HG03066 (cell line): ENCODE results near the gene FBXW12.
"Not testable (repeated sequence)": the region's sequence is repeated elsewhere in the genome, so short reads cannot be mapped to it uniquely, and the experiment has no call there.

Experiments
- ATAC-seq: cut with Tn5 transposase; IDR thresholded peaks from one replicate; pipeline ENCODE4 v1.9.1; 2021; ENCODE audit warnings: low read depth; ENCODE audit not compliant: unreplicated experiment

FBXW12 gene

GRCh38 chr3:48372377-48372770, 355 bp downstream of the FBXW12 start:
- no peak for ATAC-seq

- ATAC-seq, result no peak
Observed at GRCh38 chr3:48372862-48373435, 930 bp downstream of the FBXW12 start.

GRCh38 chr3:48387634-48388033, 15.6 kb downstream of the FBXW12 start:
- ATAC-seq, result no peak

DNA sequence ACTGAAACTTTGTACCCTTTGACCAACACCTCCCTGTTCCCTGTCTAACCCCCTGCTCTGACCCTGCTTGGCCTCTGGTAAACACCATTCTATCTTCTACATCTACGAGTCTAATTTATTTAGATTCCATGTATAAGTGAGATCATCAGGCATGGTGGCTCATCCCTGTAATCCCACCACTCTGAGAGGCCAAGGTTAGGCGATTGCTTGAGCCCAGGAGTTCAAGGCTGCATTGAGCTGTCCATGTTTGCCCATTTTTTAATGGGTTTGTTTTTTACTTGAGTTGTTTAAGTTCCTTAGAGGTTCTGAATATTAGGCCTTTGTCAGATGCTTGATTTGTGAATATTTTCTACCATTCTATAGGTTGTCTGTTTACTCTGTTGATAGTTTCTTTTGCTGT, 16.9 kb downstream of the FBXW12 start:
- no peak for ATAC-seq

DNA sequence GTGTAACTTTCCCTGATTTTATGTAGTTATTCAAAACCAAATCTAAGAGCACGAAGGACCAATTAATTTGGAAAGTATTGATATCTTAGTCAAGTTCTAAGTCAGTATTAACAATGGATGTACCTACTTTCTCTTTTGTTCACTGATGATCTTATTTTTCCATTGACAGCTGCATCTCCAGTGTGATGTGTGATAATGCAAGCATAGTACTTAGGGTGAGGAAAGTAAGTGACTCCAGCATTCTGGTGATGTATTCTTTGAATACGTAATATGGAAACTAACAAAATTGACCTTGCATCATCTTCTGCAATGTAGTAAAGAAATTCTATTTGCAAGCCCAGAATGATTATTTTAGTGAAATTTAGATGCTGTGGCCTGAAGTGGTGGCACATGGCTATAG, 22.4 kb downstream of the FBXW12 start:
- no peak for ATAC-seq

- no peak for ATAC-seq
Observed at GRCh38 chr3:48395714-48396113, 23.7 kb downstream of the FBXW12 start.

DNA sequence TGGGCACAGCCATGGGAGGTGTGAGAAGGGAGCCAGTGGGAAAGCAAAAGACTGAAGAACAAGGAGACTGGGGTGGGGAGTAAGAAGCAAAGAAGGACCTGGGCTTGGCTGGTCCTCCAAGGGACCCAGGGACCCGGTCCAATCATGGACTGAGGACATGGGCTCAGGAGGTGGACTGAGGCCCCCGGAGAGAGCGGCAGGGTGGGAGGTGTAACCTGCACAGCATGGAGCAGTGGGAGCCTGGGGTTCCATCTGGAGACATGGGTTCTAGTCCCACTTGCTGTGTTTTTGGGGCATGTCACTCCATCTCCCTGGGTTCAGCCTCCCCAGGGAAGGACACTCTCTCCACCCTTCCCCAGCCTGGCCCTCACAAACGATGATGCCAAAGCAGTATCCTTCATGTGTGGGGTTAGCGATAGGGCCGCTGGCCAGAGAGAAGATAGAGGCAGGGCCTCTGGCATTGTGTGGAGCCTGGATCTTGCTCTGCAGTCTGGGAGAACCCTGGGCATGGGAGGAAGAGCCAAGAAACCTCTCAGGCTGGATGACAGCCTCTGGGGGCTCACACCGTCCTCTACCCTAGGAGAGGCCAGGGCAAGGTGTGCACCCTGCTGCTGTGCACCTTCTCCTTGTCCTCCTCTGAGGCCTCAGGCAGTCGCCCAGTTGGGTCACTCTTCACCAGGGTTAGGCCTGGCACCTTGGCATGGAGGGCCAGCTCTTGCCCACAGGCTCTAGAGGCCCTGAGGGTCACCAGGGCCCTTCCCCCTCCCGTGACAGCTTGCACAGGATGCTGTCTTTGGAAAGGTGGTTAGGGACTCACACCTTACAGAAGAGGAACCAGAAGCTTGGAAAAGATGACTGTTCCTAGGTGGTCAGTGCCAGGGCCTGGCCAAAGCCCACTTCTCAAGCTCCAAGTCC, 26.0 kb downstream of the FBXW12 start:
- no peak for ATAC-seq

GRCh38 chr3:48398701-48399386, 26.8 kb downstream of the FBXW12 start:
- ATAC-seq, result no peak

DNA sequence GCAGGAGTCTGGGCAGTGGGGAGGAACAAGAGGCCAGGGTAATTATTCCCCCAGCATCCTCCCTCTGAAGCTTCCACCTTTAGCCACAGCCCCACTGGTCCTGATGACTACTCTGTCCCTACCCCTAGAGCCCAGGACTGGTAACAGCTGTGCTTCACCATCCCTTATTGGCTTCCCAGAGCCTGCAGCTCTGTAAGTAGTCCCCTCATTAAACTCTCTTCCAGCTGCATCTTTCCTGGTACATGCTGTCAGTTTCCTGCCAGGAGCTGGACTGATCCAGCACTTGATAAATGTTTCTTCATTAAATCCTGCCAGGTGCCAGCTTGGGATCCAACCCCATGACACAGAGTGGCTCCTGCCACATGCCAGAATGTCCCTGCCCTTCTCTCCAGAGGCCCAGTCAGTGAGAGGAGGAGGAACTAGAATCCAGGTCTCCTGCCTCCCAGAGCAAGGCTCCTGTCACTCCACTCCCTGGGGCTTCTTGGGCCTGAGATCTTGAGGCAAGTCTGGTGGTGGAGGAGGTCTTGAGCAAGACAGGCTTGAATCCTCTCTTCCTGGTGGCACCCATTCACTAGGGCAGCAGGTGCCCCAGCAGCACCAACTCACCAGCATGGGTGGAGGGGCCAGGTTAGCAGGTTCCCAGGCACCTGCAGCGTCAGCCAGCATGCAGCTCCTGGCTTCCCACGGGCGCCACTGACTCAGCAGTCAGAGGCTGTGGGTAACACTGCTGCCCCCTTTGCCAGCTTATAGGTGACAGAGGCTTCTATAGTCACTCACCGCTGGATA, 27.6 kb downstream of the FBXW12 start:
- no peak for ATAC-seq

GRCh38 chr3:48400824-48401433, 28.9 kb downstream of the FBXW12 start:
- no peak for ATAC-seq

- ATAC-seq, result not testable (repeated sequence)
Observed at GRCh38 chr3:48401434-48401901, 29.4 kb downstream of the FBXW12 start.

DNA sequence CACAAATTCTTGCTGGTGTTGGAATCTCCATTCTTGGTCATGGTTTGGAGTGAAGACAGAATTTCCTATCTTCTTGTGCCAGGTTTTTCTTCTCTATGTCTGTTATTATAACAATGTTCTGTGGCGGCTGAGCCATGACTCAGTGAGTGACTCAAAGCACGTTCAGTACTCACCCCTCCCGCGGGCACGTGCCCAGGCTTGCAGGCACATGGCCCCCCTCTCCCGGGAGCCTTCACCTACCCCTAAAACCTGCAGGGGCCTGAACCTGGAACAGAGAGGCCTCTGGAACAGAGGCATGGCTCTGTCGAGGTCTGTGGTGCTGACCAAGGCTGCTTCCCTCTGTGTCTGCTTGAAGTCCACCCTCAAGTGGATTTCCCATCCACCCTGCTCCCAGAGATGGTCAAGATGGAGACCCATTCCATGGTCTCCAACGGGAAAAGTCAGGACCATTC, 30.3 kb downstream of the FBXW12 start:
- no peak for ATAC-seq

DNA sequence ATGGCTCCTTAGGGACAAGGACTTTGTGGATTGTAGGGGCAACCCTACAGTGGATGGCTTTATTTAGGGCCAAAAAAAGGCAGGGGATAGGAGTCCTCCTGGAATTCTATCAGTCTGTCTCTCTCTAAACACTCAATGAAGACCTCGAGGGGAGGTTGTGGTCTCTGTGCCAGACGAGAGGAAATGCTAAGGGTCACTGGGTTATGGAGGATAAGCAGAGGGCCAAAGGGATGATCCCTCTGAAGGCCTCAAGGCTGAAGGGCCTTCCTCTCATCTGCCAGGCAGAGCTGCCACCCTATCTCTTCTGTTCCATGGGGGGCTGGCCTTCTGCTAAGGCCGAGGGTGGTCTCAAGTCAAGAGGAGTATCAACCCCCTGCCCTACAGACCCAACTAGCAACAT, 30.9 kb downstream of the FBXW12 start:
- no peak for ATAC-seq

DNA sequence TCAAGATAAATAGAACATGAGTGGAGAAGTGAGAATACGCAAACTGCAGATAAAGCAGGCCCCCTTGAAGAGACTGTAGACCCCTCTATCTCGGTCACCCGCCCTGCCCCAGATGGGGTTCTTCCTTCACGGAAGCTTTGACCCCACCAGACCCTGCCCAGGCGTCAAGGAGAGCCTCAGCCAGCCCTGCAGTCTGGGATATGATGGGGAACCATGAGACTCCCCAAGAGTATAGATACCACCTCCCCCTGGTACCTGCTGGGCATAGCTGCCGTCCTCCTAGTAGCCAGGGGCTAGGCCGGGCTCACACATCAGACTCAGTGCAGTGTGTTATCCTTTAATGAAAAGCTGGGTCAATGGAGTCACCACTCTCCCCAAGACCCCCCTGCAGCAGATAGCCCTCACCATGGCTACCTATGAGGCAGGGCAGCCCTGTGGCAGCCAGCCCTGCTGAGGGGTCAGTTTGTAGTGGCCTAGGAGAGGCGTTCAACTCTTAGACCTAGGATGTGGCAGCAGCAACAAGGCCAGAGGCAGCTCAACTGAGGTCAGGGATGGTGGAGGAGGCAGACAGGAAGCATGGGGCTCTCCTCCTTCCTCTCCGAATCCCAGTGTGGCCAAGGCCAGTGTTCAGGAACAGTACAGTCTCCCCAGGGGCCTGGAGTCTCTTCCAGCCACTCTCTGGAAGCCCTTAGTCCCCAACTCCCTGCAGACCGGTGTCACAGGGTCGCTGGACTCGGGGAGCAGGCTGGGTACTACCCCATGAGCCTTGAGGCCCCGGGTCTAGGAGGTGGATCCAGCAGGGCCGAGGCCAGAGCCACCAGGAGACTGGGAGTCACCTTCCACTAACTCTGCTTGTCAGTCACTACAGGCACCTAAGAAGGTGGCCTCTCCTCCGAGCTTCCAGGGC, 31.8 kb downstream of the FBXW12 start:
- ATAC-seq, result no peak

DNA sequence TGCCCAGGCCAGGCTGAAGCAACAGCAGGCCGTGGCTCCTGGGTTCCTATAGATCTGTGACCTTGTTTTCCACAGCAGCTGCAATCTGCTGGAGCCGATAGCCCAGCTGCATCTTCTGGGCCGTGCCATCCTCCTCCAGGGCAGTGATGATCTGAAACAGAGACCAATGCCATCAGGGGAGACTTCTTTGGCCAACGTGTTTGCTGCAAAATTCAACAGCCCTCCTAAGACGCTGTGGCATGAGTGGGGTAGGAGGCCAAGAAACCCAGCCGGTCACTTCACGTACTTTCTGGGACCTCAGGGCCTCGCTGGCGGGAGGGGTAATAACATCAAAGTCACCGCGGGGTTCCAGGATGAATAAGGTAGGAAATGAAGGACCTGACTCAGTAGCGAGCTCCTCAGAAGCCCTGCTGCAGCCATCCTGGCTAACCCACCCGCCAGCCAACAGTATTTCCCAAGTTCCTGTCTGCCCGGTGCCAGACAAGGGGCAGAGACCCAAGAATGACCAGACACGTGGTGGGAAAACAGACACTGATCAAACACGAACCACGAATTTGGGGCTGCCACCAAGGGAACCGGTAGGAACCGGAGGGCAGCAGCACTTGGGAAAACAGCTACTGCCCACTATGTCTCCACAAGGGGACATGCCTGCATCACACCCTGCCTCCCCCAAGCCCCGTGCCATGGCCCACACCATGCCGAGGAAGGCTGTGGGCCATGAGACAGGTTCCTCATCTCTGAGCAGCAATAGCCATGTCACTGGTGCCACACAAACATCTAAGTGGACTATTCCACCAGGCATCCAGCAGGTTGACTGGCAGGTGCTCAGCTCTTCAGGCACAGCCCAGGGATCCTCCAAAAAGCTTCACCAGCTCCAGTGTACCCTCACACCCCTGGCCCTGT, 32.7 kb downstream of the FBXW12 start:
- no peak for ATAC-seq

- ATAC-seq, result no peak
Observed at GRCh38 chr3:48405343-48405881, 33.4 kb downstream of the FBXW12 start.

- ATAC-seq, result no peak
Observed at GRCh38 chr3:48405971-48406370, 34.0 kb downstream of the FBXW12 start.
